K562 (cell line): Measurements from ENCODE around the gene DCTN5.

Source experiments
- AFF4 ChIP-seq: sonication (generic); formaldehyde crosslinking; IDR thresholded peaks from 2 replicates; pipeline ENCODE4 v1.8.0; 2023; ENCODE audit warnings: mild to moderate bottlenecking, missing genetic modification reagents
- BRCA1 ChIP-seq, 2 experiments: fragments of 450-650 bp in 1 of 2; sonication (generic) in 1 of 2; formaldehyde crosslinking in 1 of 2; IDR thresholded peaks; 2 replicates each; pipeline versions ENCODE4 v1.5.0 to v1.6.1; 2017 to 2020; ENCODE audit warnings: mild to moderate bottlenecking in 1 of 2, missing genetic modification reagents in 1 of 2
- CBX5 ChIP-seq: IDR thresholded peaks from 2 replicates; pipeline ENCODE4 v1.6.1; 2014; ENCODE audit warnings: low read depth, borderline replicate concordance
- EP300 ChIP-seq: IDR thresholded peaks from 2 replicates; pipeline ENCODE4 v1.6.1; 2012; ENCODE audit warnings: low read length, improper control_type of control experiment
- FIP1L1 ChIP-seq: fragments of 200-400 bp; formaldehyde crosslinking; IDR thresholded peaks from 2 replicates; pipeline ENCODE4 v1.6.1; 2018; ENCODE audit warnings: mild to moderate bottlenecking, low read depth, low read length; ENCODE audit not compliant: poor library complexity, severe bottlenecking
- RFX1 ChIP-seq: fragments of 450-650 bp; IDR thresholded peaks from 2 replicates; pipeline ENCODE4 v1.6.1; 2016; ENCODE audit warnings: mild to moderate bottlenecking, moderate library complexity
- TBL1XR1 ChIP-seq, 2 experiments: IDR thresholded peaks; 2 replicates each; pipeline ENCODE4 v1.6.1; 2012; ENCODE audit warnings: improper control_type of control experiment in 2 of 2, low read length in 2 of 2, mild to moderate bottlenecking in 1 of 2

GRCh38 chr16:23726710-23727109 lies 85.4 kb downstream of the DCTN5 start:
- TF ChIP-seq TBL1XR1 (IDR thresholded peaks at IDR 0.05; ENCODE audit: low read length in 2 of 2): no peak
- no peak for TF ChIP-seq AFF4 (CRISPR knock-in tag)
- TF ChIP-seq RFX1: no peak
- no peak for TF ChIP-seq EP300
- no peak for TF ChIP-seq BRCA1 (IDR thresholded peaks at IDR 0.05)
- no peak for TF ChIP-seq BRCA1 (CRISPR knock-in tag; IDR thresholded peaks at IDR 0.05)
- TF ChIP-seq FIP1L1: no peak
- no peak for TF ChIP-seq CBX5
